Measurements from ENCODE around the gene MMP12.

MMP12 gene

GRCh38 chr11:102829316-102830000 is 45.3 kb downstream of the MMP12 start:
- no peak for DNase-seq (ENCODE audit: low read depth, low spot score)

GRCh38 chr11:102824556-102824955 is 50.2 kb downstream of the MMP12 start:
- no peak for DNase-seq (ENCODE audit: low read depth, low spot score)
- H3K4me3 ChIP-seq, result no peak overlapping the region
- no peaks in the 10 kb centered on the region for H3K36me3 ChIP-seq (ENCODE audit: insufficient read depth, low read length)
- no peak for TF ChIP-seq FOXP2 (optimal IDR thresholded peaks at IDR 0.05; ENCODE audit: control extremely low read depth, extremely low read length, insufficient read depth)
- no peak for TF ChIP-seq EZH2 (IDR thresholded peaks at IDR 0.05)
- TF ChIP-seq POLR2AphosphoS5 (IDR thresholded peaks at IDR 0.05; ENCODE audit: borderline replicate concordance, low read depth, low read length), result no peak
- no peak overlapping the region for H3K27ac ChIP-seq
- no peak overlapping the region for H3K9ac ChIP-seq (ENCODE audit: insufficient read length)
- no peaks in the 10 kb centered on the region for H3K9me3 ChIP-seq (ENCODE audit: low read depth, low read length)

More at GRCh38 chr11:102829316-102830000, 45.3 kb downstream of the MMP12 start:
- no peak overlapping the region for H3K27ac ChIP-seq
- H3K9ac ChIP-seq (ENCODE audit: insufficient read length), result no peak overlapping the region
- H3K4me3 ChIP-seq, result no peak overlapping the region
- H3K36me3 ChIP-seq (ENCODE audit: insufficient read depth, low read length), result no peaks in the 10 kb centered on the region
- TF ChIP-seq POLR2AphosphoS5 (IDR thresholded peaks at IDR 0.05; ENCODE audit: borderline replicate concordance, low read depth, low read length), result no peak
- no peak for TF ChIP-seq EZH2 (IDR thresholded peaks at IDR 0.05)
- TF ChIP-seq FOXP2 (optimal IDR thresholded peaks at IDR 0.05; ENCODE audit: control extremely low read depth, extremely low read length, insufficient read depth), result no peak
- no peaks in the 10 kb centered on the region for H3K9me3 ChIP-seq (ENCODE audit: low read depth, low read length)

GRCh38 chr11:102819491-102819890 is 55.3 kb downstream of the MMP12 start:
- H3K9ac ChIP-seq (ENCODE audit: insufficient read length), result no peak overlapping the region
- no peak overlapping the region for H3K27ac ChIP-seq
- TF ChIP-seq EZH2 (IDR thresholded peaks at IDR 0.05), result no peak
- no peak for TF ChIP-seq FOXP2 (optimal IDR thresholded peaks at IDR 0.05; ENCODE audit: control extremely low read depth, extremely low read length, insufficient read depth)
- no peak for TF ChIP-seq POLR2AphosphoS5 (IDR thresholded peaks at IDR 0.05; ENCODE audit: borderline replicate concordance, low read depth, low read length)
- no peak for DNase-seq (ENCODE audit: low read depth, low spot score)
- H3K9me3 ChIP-seq (ENCODE audit: low read depth, low read length), result no peaks in the 10 kb centered on the region
- no peak overlapping the region for H3K4me3 ChIP-seq
- no peaks in the 10 kb centered on the region for H3K36me3 ChIP-seq (ENCODE audit: insufficient read depth, low read length)

- Histone ChIP-seq H3K9me3 (ENCODE audit: low read depth, low read length) (no peaks in the 10 kb centered on the region), H3K27ac (no peak overlapping the region), H3K36me3 (ENCODE audit: insufficient read depth, low read length) (no peaks in the 10 kb centered on the region), H3K4me3 (no peak overlapping the region), H3K9ac (ENCODE audit: insufficient read length) (no peak overlapping the region)
- TF ChIP-seq FOXP2 (optimal IDR thresholded peaks at IDR 0.05; ENCODE audit: control extremely low read depth, extremely low read length, insufficient read depth) (no peak), POLR2AphosphoS5 (IDR thresholded peaks at IDR 0.05; ENCODE audit: borderline replicate concordance, low read depth, low read length) (no peak), EZH2 (IDR thresholded peaks at IDR 0.05) (no peak)
- DNase-seq (ENCODE audit: low read depth, low spot score), result no peak
These were observed 61.3 kb downstream of the MMP12 start for GRCh38 chr11:102813484-102813883.

All from SK-N-MC (cell line).